SK-N-SH (cell line): ENCODE results near the gene RNF112. TPM values are rescaled to one million over a fixed set of nuclear protein-coding genes. Genes with fewer than 3 reads are reported as not detected.

Experiments
- CTCF ChIA-PET: fragments of 300-600, 350-600 bp; formaldehyde crosslinking; extraction: SDS; loops from one replicate; lab custom pipeline; 2021; lab: Yijun Ruan, JAX
- POLR2A ChIA-PET: fragments of 350-600 bp; sonication (Branson Sonifier 250); formaldehyde crosslinking; extraction: SDS; loops from one replicate; lab custom pipeline; 2020; ENCODE audit warnings: antibody characterized with exemption, inconsistent platforms; lab: Yijun Ruan, JAX
- DNase-seq: peaks from one replicate; pipeline ENCODE4 v3.0.0; 2012
- H2AFZ ChIP-seq: fragments of 200-600 bp; sonication (generic); 2 replicates; pipeline ENCODE4 v1.8.1; 2016; ENCODE audit warnings: antibody characterized with exemption, mild to moderate bottlenecking, low read depth
- H3F3A ChIP-seq: fragments of 200-600 bp; sonication (generic); replicated peaks from 2 replicates; pipeline ENCODE3; 2016; ENCODE audit warnings: antibody characterized with exemption, mild to moderate bottlenecking; ENCODE audit not compliant: insufficient read depth
- H3K27ac ChIP-seq, 2 experiments: fragments of 200-500 bp in 1 of 2; fragments of 200-600 bp in 1 of 2; sonication (Bioruptor generic) in 1 of 2; sonication (generic), shearing (Covaris generic) in 1 of 2; 2 replicates each; pipeline versions ENCODE4 v1.5.1 to v1.6.1; 2014 to 2016; ENCODE audit warnings: low read depth in 2 of 2, inconsistent platforms in 1 of 2, low read length in 1 of 2, mild to moderate bottlenecking in 1 of 2, mixed read lengths in 1 of 2
- H3K27me3 ChIP-seq: fragments of 200-600 bp; sonication (generic), shearing (Covaris generic); 2 replicates; pipeline ENCODE4 v1.6.1; 2016; ENCODE audit warnings: mixed run types; ENCODE audit not compliant: insufficient read depth
- H3K36me3 ChIP-seq, 2 experiments: fragments of 200-500 bp in 1 of 2; fragments of 200-600 bp in 1 of 2; sonication (Bioruptor generic) in 1 of 2; sonication (generic) in 1 of 2; replicated peaks in 1 of 2; 2 replicates each; pipeline versions ENCODE3 to v1.5.1; 2014 to 2016; ENCODE audit warnings: low read length in 1 of 2, mild to moderate bottlenecking in 1 of 2; ENCODE audit not compliant: insufficient read depth in 2 of 2, control insufficient read depth in 1 of 2
- H3K4me1 ChIP-seq, 2 experiments: fragments of 200-500 bp in 1 of 2; fragments of 200-600 bp in 1 of 2; sonication (Bioruptor generic) in 1 of 2; sonication (generic), shearing (Covaris generic) in 1 of 2; 2 replicates each; pipeline versions ENCODE4 v1.5.1 to v1.6.1; 2014 to 2016; ENCODE audit warnings: low read depth in 1 of 2, low read length in 1 of 2, mixed run types in 1 of 2; ENCODE audit not compliant: insufficient read depth in 2 of 2, control insufficient read depth in 1 of 2
- H3K4me2 ChIP-seq: fragments of 200-600 bp; sonication (generic), shearing (Covaris generic); 2 replicates; pipeline ENCODE4 v1.6.1; 2017; ENCODE audit warnings: mixed run types
- H3K4me3 ChIP-seq, 2 experiments: fragments of 200-500 bp in 1 of 2; fragments of 200-600 bp in 1 of 2; sonication (Bioruptor generic) in 1 of 2; sonication (generic), shearing (Covaris generic) in 1 of 2; 2 replicates each; pipeline versions ENCODE4 v1.5.1 to v1.8.1; 2014 to 2016; ENCODE audit warnings: low read depth in 2 of 2, inconsistent platforms in 1 of 2, low read length in 1 of 2, mild to moderate bottlenecking in 1 of 2, mixed read lengths in 1 of 2, moderate library complexity in 1 of 2
- H3K79me2 ChIP-seq: fragments of 200-600 bp; sonication (generic); 2 replicates; pipeline ENCODE4 v1.8.1; 2017; ENCODE audit warnings: mild to moderate bottlenecking; ENCODE audit not compliant: insufficient read depth
- H3K9ac ChIP-seq: fragments of 200-600 bp; sonication (generic); 2 replicates; pipeline ENCODE4 v1.6.1; 2017; ENCODE audit warnings: mixed run types
- H3K9me2 ChIP-seq: fragments of 200-600 bp; sonication (generic); 2 replicates; pipeline ENCODE4 v1.6.1; 2017; ENCODE audit warnings: mixed run types
- H3K9me3 ChIP-seq: fragments of 200-600 bp; sonication (generic); 2 replicates; pipeline ENCODE4 v1.6.1; 2017; ENCODE audit warnings: mixed run types, mild to moderate bottlenecking, moderate library complexity
- H4K20me1 ChIP-seq: fragments of 200-600 bp; sonication (generic); 2 replicates; pipeline ENCODE4 v1.6.1; 2017; ENCODE audit warnings: mild to moderate bottlenecking, mixed run types; ENCODE audit not compliant: insufficient read depth
- CHD2 ChIP-seq: fragments of 150-350 bp; IDR thresholded peaks from 2 replicates; pipeline ENCODE4 v1.6.1; 2018; ENCODE audit warnings: low read length; ENCODE audit not compliant: partially characterized antibody
- ELF1 ChIP-seq: IDR thresholded peaks from 2 replicates; pipeline ENCODE4 v1.4.0; 2012
- EP300 ChIP-seq, 2 experiments: IDR thresholded peaks; 2 replicates each; pipeline versions ENCODE4 v1.4.0 to v1.6.1; 2012; ENCODE audit warnings: borderline replicate concordance in 1 of 2, low read depth in 1 of 2, low read length in 1 of 2
- EZH2phosphoT487 ChIP-seq: fragments of 200-600 bp; sonication (generic); IDR thresholded peaks from 2 replicates; pipeline ENCODE4 v1.6.1; 2017; ENCODE audit warnings: low read depth, mixed run types, mild to moderate bottlenecking, antibody characterized with exemption, moderate library complexity, borderline replicate concordance
- FOXJ3 ChIP-seq: sonication (generic); formaldehyde crosslinking; IDR thresholded peaks from 2 replicates; pipeline ENCODE4 v1.5.1; 2020; ENCODE audit warnings: mild to moderate bottlenecking, missing genetic modification reagents
- GATA2 ChIP-seq: sonication (generic); formaldehyde crosslinking; IDR thresholded peaks from 2 replicates; pipeline ENCODE4 v1.5.0; 2020; ENCODE audit warnings: mild to moderate bottlenecking, missing genetic modification reagents
- JUND ChIP-seq: IDR thresholded peaks from 2 replicates; pipeline ENCODE4 v1.4.0; 2012
- MEF2A ChIP-seq: IDR thresholded peaks from 2 replicates; pipeline ENCODE4 v1.4.0; 2012; ENCODE audit warnings: low read depth, borderline replicate concordance
- NRF1 ChIP-seq: IDR thresholded peaks from 2 replicates; pipeline ENCODE4 v1.6.1; 2012; ENCODE audit warnings: low read depth, mild to moderate bottlenecking, low read length
- POLR2AphosphoS5 ChIP-seq: IDR thresholded peaks from 2 replicates; pipeline ENCODE4 v1.6.1; 2012; ENCODE audit warnings: low read depth, low read length
- RFX5 ChIP-seq: IDR thresholded peaks from 2 replicates; pipeline ENCODE4 v1.6.1; 2012; ENCODE audit warnings: mild to moderate bottlenecking, improper control_type of control experiment, low read length
- SMC3 ChIP-seq: IDR thresholded peaks from 2 replicates; pipeline ENCODE4 v1.6.1; 2012; ENCODE audit warnings: low read depth, low read length, improper control_type of control experiment
- TAF1 ChIP-seq: IDR thresholded peaks from 2 replicates; pipeline ENCODE4 v1.6.1; 2012; ENCODE audit warnings: low read depth, mild to moderate bottlenecking, low read length, moderate library complexity, borderline replicate concordance
- TCF12 ChIP-seq: IDR thresholded peaks from 2 replicates; pipeline ENCODE4 v1.4.0; 2012
- TEAD4 ChIP-seq: IDR thresholded peaks from 2 replicates; pipeline ENCODE4 v1.4.0; 2012; ENCODE audit warnings: mild to moderate bottlenecking, borderline replicate concordance; ENCODE audit not compliant: insufficient read depth
- WGBS: methylation state at CpG from one replicate; pipeline ENCODE4 v1.1.6; 2017; ENCODE audit warnings: low lambda C conversion rate; 5-methylcytosine and 5-hydroxymethylcytosine counted together
- polyA plus RNA-seq, 3 experiments: library from polyadenylated mRNA; depleted of rRNA; stranded (reverse); fragments of >200 nt; gene quantifications; 2 replicates each; pipeline ENCODE4 v1.2.3, GENCODE V29; 2012
- TF ChIP-seq, protein P1 (sequence below): IDR thresholded peaks from 2 replicates; pipeline ENCODE4 v1.4.0; 2012; ENCODE audit warnings: low read depth, borderline replicate concordance
- TF ChIP-seq, protein P2 (sequence below): IDR thresholded peaks from 2 replicates; pipeline ENCODE4 v1.6.1; 2012; ENCODE audit warnings: mild to moderate bottlenecking, low read depth, low read length, moderate library complexity
- TF ChIP-seq, protein P3 (sequence below): fragments of 150-350 bp; IDR thresholded peaks from 2 replicates; pipeline ENCODE4 v1.6.1; 2017; ENCODE audit warnings: antibody characterized with exemption, low read length, low read depth, borderline replicate concordance
- TF ChIP-seq, protein P4 (sequence below): IDR thresholded peaks from 2 replicates; pipeline ENCODE4 v1.4.0; 2012; ENCODE audit warnings: low read depth, borderline replicate concordance
- TF ChIP-seq, protein P5 (sequence below): fragments of 200-600 bp; sonication (generic); IDR thresholded peaks from 2 replicates; pipeline ENCODE4 v1.6.1; 2017; ENCODE audit warnings: antibody characterized with exemption, mild to moderate bottlenecking, moderate library complexity

The RNF112 gene
- polyA plus RNA-seq, 1 of the 3 experiments (the other 2 are of a cell fraction), result 22.6 TPM

DNA sequence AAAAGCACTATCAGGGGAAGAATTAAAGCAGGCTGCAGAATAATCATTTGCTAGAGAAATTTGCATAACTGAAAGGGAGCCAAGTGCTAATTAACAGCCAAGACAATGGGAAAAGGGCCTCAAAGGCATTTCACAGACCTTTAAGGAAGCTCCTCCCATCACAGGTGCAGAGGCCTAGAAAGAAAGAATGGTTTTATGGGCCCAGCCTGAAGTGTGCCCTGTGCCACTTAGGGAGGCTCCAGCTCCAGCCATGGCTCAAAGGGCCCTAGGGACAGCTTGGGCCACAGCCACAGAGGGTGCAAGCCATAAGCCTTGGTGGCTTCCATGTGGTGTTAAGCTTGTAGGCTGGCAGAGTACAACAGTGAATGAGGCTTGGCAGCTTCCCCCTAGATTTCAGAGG lies 50.1 kb downstream of the RNF112 start:
- Histone ChIP-seq H3K27ac (no peak overlapping the region), H3K9ac (no peak overlapping the region), H3K4me3 (no peak overlapping the region), H3K9me2 (no peaks in the 10 kb centered on the region), H3K36me3 (no peaks in the 10 kb centered on the region), H3K9me3 (no peaks in the 10 kb centered on the region), H2AFZ (no peak overlapping the region), H3K4me2 (no peak overlapping the region), H3F3A (no peaks in the 10 kb centered on the region), H3K79me2 (no peaks in the 10 kb centered on the region), H3K27me3 (no peaks in the 10 kb centered on the region), H4K20me1 (no peaks in the 10 kb centered on the region), H3K4me1 (no peaks in the 10 kb centered on the region; a peak in 1 of 4 replicates)
- POLR2A ChIA-PET, result interaction anchor here (0.6 to 0.7 kb wide), 2 partner anchors 160 to 573 kb away, joined by 3 to 4 read pairs; no protein-coding TSS in a partner anchor
- CTCF ChIA-PET, result interaction anchor here (1.8 to 3.0 kb wide), 3 partner anchors 14 to 302 kb away, joined by 7 to 11 read pairs (median 7); partner anchors contain the start of gene B9D1
- TF ChIP-seq GATA2 (CRISPR knock-in tag), result no peak
- TF ChIP-seq, protein P1, sequence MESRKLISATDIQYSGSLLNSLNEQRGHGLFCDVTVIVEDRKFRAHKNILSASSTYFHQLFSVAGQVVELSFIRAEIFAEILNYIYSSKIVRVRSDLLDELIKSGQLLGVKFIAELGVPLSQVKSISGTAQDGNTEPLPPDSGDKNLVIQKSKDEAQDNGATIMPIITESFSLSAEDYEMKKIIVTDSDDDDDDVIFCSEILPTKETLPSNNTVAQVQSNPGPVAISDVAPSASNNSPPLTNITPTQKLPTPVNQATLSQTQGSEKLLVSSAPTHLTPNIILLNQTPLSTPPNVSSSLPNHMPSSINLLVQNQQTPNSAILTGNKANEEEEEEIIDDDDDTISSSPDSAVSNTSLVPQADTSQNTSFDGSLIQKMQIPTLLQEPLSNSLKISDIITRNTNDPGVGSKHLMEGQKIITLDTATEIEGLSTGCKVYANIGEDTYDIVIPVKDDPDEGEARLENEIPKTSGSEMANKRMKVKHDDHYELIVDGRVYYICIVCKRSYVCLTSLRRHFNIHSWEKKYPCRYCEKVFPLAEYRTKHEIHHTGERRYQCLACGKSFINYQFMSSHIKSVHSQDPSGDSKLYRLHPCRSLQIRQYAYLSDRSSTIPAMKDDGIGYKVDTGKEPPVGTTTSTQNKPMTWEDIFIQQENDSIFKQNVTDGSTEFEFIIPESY, result no peak
- no peak for TF ChIP-seq JUND
- TF ChIP-seq TAF1, result no peak
- no peak for TF ChIP-seq NRF1
- no peak for TF ChIP-seq MEF2A
- TF ChIP-seq, protein P2, sequence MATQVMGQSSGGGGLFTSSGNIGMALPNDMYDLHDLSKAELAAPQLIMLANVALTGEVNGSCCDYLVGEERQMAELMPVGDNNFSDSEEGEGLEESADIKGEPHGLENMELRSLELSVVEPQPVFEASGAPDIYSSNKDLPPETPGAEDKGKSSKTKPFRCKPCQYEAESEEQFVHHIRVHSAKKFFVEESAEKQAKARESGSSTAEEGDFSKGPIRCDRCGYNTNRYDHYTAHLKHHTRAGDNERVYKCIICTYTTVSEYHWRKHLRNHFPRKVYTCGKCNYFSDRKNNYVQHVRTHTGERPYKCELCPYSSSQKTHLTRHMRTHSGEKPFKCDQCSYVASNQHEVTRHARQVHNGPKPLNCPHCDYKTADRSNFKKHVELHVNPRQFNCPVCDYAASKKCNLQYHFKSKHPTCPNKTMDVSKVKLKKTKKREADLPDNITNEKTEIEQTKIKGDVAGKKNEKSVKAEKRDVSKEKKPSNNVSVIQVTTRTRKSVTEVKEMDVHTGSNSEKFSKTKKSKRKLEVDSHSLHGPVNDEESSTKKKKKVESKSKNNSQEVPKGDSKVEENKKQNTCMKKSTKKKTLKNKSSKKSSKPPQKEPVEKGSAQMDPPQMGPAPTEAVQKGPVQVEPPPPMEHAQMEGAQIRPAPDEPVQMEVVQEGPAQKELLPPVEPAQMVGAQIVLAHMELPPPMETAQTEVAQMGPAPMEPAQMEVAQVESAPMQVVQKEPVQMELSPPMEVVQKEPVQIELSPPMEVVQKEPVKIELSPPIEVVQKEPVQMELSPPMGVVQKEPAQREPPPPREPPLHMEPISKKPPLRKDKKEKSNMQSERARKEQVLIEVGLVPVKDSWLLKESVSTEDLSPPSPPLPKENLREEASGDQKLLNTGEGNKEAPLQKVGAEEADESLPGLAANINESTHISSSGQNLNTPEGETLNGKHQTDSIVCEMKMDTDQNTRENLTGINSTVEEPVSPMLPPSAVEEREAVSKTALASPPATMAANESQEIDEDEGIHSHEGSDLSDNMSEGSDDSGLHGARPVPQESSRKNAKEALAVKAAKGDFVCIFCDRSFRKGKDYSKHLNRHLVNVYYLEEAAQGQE, result no peak
- TF ChIP-seq EZH2phosphoT487, result no peak
- TF ChIP-seq, protein P3, sequence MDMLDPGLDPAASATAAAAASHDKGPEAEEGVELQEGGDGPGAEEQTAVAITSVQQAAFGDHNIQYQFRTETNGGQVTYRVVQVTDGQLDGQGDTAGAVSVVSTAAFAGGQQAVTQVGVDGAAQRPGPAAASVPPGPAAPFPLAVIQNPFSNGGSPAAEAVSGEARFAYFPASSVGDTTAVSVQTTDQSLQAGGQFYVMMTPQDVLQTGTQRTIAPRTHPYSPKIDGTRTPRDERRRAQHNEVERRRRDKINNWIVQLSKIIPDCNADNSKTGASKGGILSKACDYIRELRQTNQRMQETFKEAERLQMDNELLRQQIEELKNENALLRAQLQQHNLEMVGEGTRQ, result no peak
- DNase-seq, result no peak

DNA sequence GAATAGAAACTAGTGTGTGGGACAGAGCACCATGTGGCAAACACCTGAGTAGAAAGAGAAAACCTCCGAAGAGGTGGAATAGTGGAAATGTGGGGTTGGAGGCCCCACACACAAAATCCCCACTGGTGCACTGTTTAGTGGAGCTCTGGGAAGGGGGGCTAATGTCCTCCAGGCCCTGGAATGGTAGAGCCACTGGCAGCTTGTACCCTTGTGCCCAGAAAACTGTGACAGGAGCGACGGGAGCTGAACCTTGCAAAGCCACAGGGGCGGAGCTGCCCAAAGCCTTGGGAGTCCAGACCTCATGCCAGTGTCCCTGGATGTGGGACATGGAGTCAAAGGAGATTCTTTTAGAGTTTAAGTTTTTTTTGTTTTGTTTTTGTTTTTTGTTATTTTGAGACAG lies 50.6 kb downstream of the RNF112 start:
- Histone ChIP-seq H3K27ac (no peak overlapping the region), H4K20me1 (no peaks in the 10 kb centered on the region), H3K9ac (no peak overlapping the region), H2AFZ (no peak overlapping the region), H3K9me2 (no peaks in the 10 kb centered on the region), H3K36me3 (no peaks in the 10 kb centered on the region), H3K27me3 (no peaks in the 10 kb centered on the region), H3K9me3 (no peaks in the 10 kb centered on the region), H3F3A (no peaks in the 10 kb centered on the region), H3K4me1 (no peaks in the 10 kb centered on the region; a peak in 1 of 4 replicates), H3K4me2 (no peak overlapping the region), H3K4me3 (no peak overlapping the region), H3K79me2 (no peaks in the 10 kb centered on the region)
- CTCF ChIA-PET, result interaction anchor here (1.8 to 3.0 kb wide), 3 partner anchors 15 to 301 kb away, joined by 7 to 11 read pairs (median 7); partner anchors contain the start of gene B9D1
- DNase-seq, result no peak
- WGBS, result 92% methylated on average over 1 of the region's 4 CpGs
- POLR2A ChIA-PET, result no interaction called here
- TF ChIP-seq GATA2 (CRISPR knock-in tag), result no peak
- no peak for TF ChIP-seq POLR2AphosphoS5
- no peak for TF ChIP-seq SMC3
- no peak for TF ChIP-seq RFX5
- TF ChIP-seq, protein P4, sequence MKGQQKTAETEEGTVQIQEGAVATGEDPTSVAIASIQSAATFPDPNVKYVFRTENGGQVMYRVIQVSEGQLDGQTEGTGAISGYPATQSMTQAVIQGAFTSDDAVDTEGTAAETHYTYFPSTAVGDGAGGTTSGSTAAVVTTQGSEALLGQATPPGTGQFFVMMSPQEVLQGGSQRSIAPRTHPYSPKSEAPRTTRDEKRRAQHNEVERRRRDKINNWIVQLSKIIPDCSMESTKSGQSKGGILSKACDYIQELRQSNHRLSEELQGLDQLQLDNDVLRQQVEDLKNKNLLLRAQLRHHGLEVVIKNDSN, result no peak
- no peak for TF ChIP-seq EP300 (IDR thresholded peaks at IDR 0.05; ENCODE audit: borderline replicate concordance in 1 of 2, low read depth in 1 of 2, low read length in 1 of 2)
- TF ChIP-seq, protein P5, sequence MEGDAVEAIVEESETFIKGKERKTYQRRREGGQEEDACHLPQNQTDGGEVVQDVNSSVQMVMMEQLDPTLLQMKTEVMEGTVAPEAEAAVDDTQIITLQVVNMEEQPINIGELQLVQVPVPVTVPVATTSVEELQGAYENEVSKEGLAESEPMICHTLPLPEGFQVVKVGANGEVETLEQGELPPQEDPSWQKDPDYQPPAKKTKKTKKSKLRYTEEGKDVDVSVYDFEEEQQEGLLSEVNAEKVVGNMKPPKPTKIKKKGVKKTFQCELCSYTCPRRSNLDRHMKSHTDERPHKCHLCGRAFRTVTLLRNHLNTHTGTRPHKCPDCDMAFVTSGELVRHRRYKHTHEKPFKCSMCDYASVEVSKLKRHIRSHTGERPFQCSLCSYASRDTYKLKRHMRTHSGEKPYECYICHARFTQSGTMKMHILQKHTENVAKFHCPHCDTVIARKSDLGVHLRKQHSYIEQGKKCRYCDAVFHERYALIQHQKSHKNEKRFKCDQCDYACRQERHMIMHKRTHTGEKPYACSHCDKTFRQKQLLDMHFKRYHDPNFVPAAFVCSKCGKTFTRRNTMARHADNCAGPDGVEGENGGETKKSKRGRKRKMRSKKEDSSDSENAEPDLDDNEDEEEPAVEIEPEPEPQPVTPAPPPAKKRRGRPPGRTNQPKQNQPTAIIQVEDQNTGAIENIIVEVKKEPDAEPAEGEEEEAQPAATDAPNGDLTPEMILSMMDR, result no peak
- no peak for TF ChIP-seq TEAD4
- TF ChIP-seq TCF12, result no peak
- TF ChIP-seq ELF1, result no peak
- no peak for TF ChIP-seq CHD2
- TF ChIP-seq FOXJ3 (CRISPR knock-in tag), result no peak
